HCT116 (cell line): ENCODE results near the gene RBPMS2.

Experiments used
- CTCF ChIP-seq, 3 experiments: fragments of 200-600 bp in 1 of 3; sonication (generic) in 1 of 3; IDR thresholded peaks in 2 of 3; conservative IDR thresholded peaks in 1 of 3; 2 replicates each; pipeline ENCODE4 v1.5.1; 2012 to 2017; ENCODE audit warnings: low read depth in 2 of 3, low read length in 2 of 3, antibody characterized with exemption in 1 of 3, borderline replicate concordance in 1 of 3, control low read depth in 1 of 3, mild to moderate bottlenecking in 1 of 3, mixed read lengths in 1 of 3, mixed run types in 1 of 3, moderate library complexity in 1 of 3; ENCODE audit not compliant: insufficient read depth in 1 of 3
- EZH2 ChIP-seq: fragments of 200-600 bp; sonication (generic); IDR thresholded peaks from 2 replicates; pipeline ENCODE4 v1.6.1; 2017; ENCODE audit warnings: antibody characterized with exemption, mixed run types
- EZH2phosphoT487 ChIP-seq: fragments of 200-600 bp; IDR thresholded peaks from 2 replicates; pipeline ENCODE4 v1.6.1; 2018; ENCODE audit warnings: antibody characterized with exemption, borderline replicate concordance
- POLR2A ChIP-seq: IDR thresholded peaks from 2 replicates; pipeline ENCODE4 v1.7.0; 2011; ENCODE audit warnings: borderline replicate concordance; ENCODE audit not compliant: insufficient read depth, insufficient read length; ENCODE audit errors: extremely low read depth
- RAD21 ChIP-seq: IDR thresholded peaks from 2 replicates; pipeline ENCODE4 v1.6.1; 2012; ENCODE audit warnings: low read depth, mild to moderate bottlenecking
- ZBTB33 ChIP-seq: IDR thresholded peaks from 2 replicates; pipeline ENCODE4 v1.6.1; 2011; ENCODE audit warnings: mild to moderate bottlenecking, low read length, moderate library complexity; ENCODE audit not compliant: insufficient replicate concordance; ENCODE audit errors: extremely low read depth

GRCh38 chr15:64766058-64766457 lies 9.3 kb downstream of the RBPMS2 start:
- TF ChIP-seq CTCF (IDR thresholded peaks at IDR 0.05 in 2 of 3, conservative IDR thresholded peaks at IDR 0.05 in 1 of 3; ENCODE audit: borderline replicate concordance in 1 of 3, insufficient read depth in 1 of 3, low read depth in 2 of 3, low read length in 2 of 3) (no peak), POLR2A (no peak), EZH2 (no peak), EZH2phosphoT487 (no peak), ZBTB33 (no peak), RAD21 (no peak)
